A549 (cell line): ENCODE results near the gene CCNA1.

Experiments used
- CEBPB ChIP-seq, 2 experiments: fragments of >200 bp in 1 of 2; sonication (Bioruptor Twin) in 1 of 2; formaldehyde crosslinking in 1 of 2; IDR thresholded peaks; 2 replicates each; pipeline ENCODE4 v1.6.1; 2012 to 2016
- MAFK ChIP-seq: fragments of 450-650 bp; IDR thresholded peaks from 2 replicates; pipeline ENCODE4 v1.6.1; 2014; ENCODE audit not compliant: partially characterized antibody

GRCh38 chr13:36445278-36445677, 13.0 kb downstream of the CCNA1 start:
- TF ChIP-seq CEBPB (IDR thresholded peaks at IDR 0.05) (no peak), MAFK (no peak)
